HCT116 (cell line): ENCODE measurements around the gene TBXA2R. TPM values are rescaled to one million over a fixed set of nuclear protein-coding genes. Genes with fewer than 3 reads are reported as not detected.
A peak's percentile ranks its signal among the peaks of the same experiment; 100 is the strongest.

Experiments
- ATAC-seq: fragments of 200-7000 bp; cut with Tn5 transposase; 2 replicates; pipeline ENCODE4 v1.9.1; 2020; ENCODE audit warnings: mild to moderate bottlenecking, moderate library complexity
- BruUV-seq: library from RNA; stranded (reverse); fragments of 400-500 nt; replicated peaks from 2 replicates; lab custom pipeline; 2021; lab: Mats Ljungman, UMichigan
- CTCF ChIA-PET: fragments of 300-600 bp; sonication (Branson Sonifier 250); formaldehyde crosslinking; loops from one replicate; lab custom pipeline; 2021; ENCODE audit warnings: antibody characterized with exemption; lab: Charles Lee
- POLR2A ChIA-PET: fragments of 300-600, 350-600 bp; sonication (Branson Sonifier 250); formaldehyde crosslinking; loops from one replicate; lab custom pipeline; 2021; ENCODE audit warnings: antibody characterized with exemption; lab: Charles Lee
- RAD21 ChIA-PET, 2 experiments: fragments of 300-600 bp; sonication (Branson Sonifier 250); formaldehyde crosslinking; loops; one replicate each; lab custom pipeline; 2023; ENCODE audit warnings: low total read pairs in 2 of 2; ENCODE audit not compliant: uncharacterized antibody in 2 of 2, unreplicated experiment in 2 of 2, low non-redundant PET in 1 of 2; lab: Charles Lee
- DNase-seq: peaks from one replicate; pipeline ENCODE4 v3.0.0-alpha.2; 2010; ENCODE audit warnings: low read depth, low spot score
- H2AFZ ChIP-seq: fragments of 200-600 bp; shearing (Covaris generic), sonication (generic); 2 replicates; pipeline ENCODE4 v1.6.1; 2017; ENCODE audit warnings: low read depth, mixed run types, mixed read lengths, antibody characterized with exemption, low read length; ENCODE audit not compliant: poor library complexity, severe bottlenecking
- H3K27ac ChIP-seq: 2 replicates; pipeline ENCODE4 v1.5.1; 2012; ENCODE audit warnings: low read depth, low read length
- H3K27me3 ChIP-seq: fragments of 200-600 bp; sonication (generic); 2 replicates; pipeline ENCODE4 v1.6.1; 2016; ENCODE audit warnings: mixed run types, low read length, mixed read lengths; ENCODE audit not compliant: insufficient read depth
- H3K36me3 ChIP-seq, 2 experiments: fragments of 200-500 bp in 1 of 2; fragments of 200-600 bp in 1 of 2; sonication (Bioruptor generic) in 1 of 2; sonication (generic) in 1 of 2; 2 replicates each; pipeline versions ENCODE4 v1.5.1 to v1.6.1; 2014 to 2016; ENCODE audit warnings: low read length in 2 of 2, inconsistent platforms in 1 of 2, mixed read lengths in 1 of 2, mixed run types in 1 of 2; ENCODE audit not compliant: insufficient read depth in 2 of 2, control insufficient read depth in 1 of 2
- H3K4me1 ChIP-seq, 2 experiments: fragments of 200-600 bp in 1 of 2; sonication (generic) in 1 of 2; 2 replicates each; pipeline versions ENCODE4 v1.5.1 to v1.6.1; 2012 to 2017; ENCODE audit warnings: low read length in 2 of 2, inconsistent platforms in 1 of 2, mild to moderate bottlenecking in 1 of 2, mixed read lengths in 1 of 2, mixed run types in 1 of 2, moderate library complexity in 1 of 2; ENCODE audit not compliant: insufficient read depth in 2 of 2, control insufficient read depth in 1 of 2
- H3K4me2 ChIP-seq: fragments of 200-600 bp; sonication (generic); 2 replicates; pipeline ENCODE4 v1.6.1; 2017; ENCODE audit warnings: mixed run types, low read length, mixed read lengths
- H3K4me3 ChIP-seq, 2 experiments: fragments of 200-600 bp in 1 of 2; sonication (generic) in 1 of 2; replicated peaks in 1 of 2; 2 replicates each; pipeline ENCODE4 v1.5.1; 2011 to 2016; ENCODE audit warnings: low read length in 2 of 2, control low read depth in 1 of 2, low read depth in 1 of 2, mild to moderate bottlenecking in 1 of 2, mixed read lengths in 1 of 2, mixed run types in 1 of 2
- H3K79me2 ChIP-seq: fragments of 200-600 bp; sonication (generic); 2 replicates; pipeline ENCODE4 v1.6.1; 2017; ENCODE audit warnings: mild to moderate bottlenecking, mixed run types, low read length, moderate library complexity, mixed read lengths; ENCODE audit not compliant: insufficient read depth
- H3K9ac ChIP-seq: fragments of 200-600 bp; sonication (generic); 2 replicates; pipeline ENCODE4 v1.6.1; 2016; ENCODE audit warnings: low read length, mixed read lengths
- H3K9me2 ChIP-seq: fragments of 200-600 bp; sonication (generic), shearing (Covaris generic); 2 replicates; pipeline ENCODE4 v1.6.1; 2017; ENCODE audit warnings: mixed run types, mild to moderate bottlenecking, moderate library complexity; ENCODE audit not compliant: insufficient read depth
- H3K9me3 ChIP-seq, 2 experiments: fragments of 200-500 bp in 1 of 2; fragments of 200-600 bp in 1 of 2; sonication (Bioruptor generic) in 1 of 2; sonication (generic) in 1 of 2; 2 replicates each; pipeline ENCODE4 v1.6.1; 2014 to 2017; ENCODE audit warnings: low read length in 2 of 2, mixed read lengths in 2 of 2, inconsistent platforms in 1 of 2, low read depth in 1 of 2, mild to moderate bottlenecking in 1 of 2, mixed run types in 1 of 2, moderate library complexity in 1 of 2; ENCODE audit not compliant: control insufficient read depth in 1 of 2, insufficient read depth in 1 of 2
- H4K20me1 ChIP-seq: fragments of 200-600 bp; sonication (generic), shearing (Covaris generic); 2 replicates; pipeline ENCODE4 v1.6.1; 2017; ENCODE audit warnings: mixed run types, mild to moderate bottlenecking, moderate library complexity; ENCODE audit not compliant: insufficient read depth
- CBX3 ChIP-seq: IDR thresholded peaks from 2 replicates; pipeline ENCODE4 v1.6.1; 2012; ENCODE audit warnings: low read depth
- CEBPB ChIP-seq: IDR thresholded peaks from 2 replicates; pipeline ENCODE4 v1.6.1; 2012; ENCODE audit warnings: low read depth
- CTCF ChIP-seq, 3 experiments: fragments of 200-600 bp in 1 of 3; sonication (generic) in 1 of 3; IDR thresholded peaks in 2 of 3; conservative IDR thresholded peaks in 1 of 3; 2 replicates each; pipeline ENCODE4 v1.5.1; 2012 to 2017; ENCODE audit warnings: low read depth in 2 of 3, low read length in 2 of 3, antibody characterized with exemption in 1 of 3, borderline replicate concordance in 1 of 3, control low read depth in 1 of 3, mild to moderate bottlenecking in 1 of 3, mixed read lengths in 1 of 3, mixed run types in 1 of 3, moderate library complexity in 1 of 3; ENCODE audit not compliant: insufficient read depth in 1 of 3
- FOSL1 ChIP-seq: IDR thresholded peaks from 2 replicates; pipeline ENCODE4 v1.6.1; 2012; ENCODE audit warnings: low read depth
- RAD21 ChIP-seq: IDR thresholded peaks from 2 replicates; pipeline ENCODE4 v1.6.1; 2012; ENCODE audit warnings: low read depth, mild to moderate bottlenecking
- REST ChIP-seq: IDR thresholded peaks from 2 replicates; pipeline ENCODE4 v1.6.1; 2012; ENCODE audit warnings: low read depth
- ZFX ChIP-seq: fragments of 450-650 bp; IDR thresholded peaks from 2 replicates; pipeline ENCODE4 v1.6.1; 2017
- ZNF274 ChIP-seq: fragments of 200-500 bp; sonication (Bioruptor generic); IDR thresholded peaks from 2 replicates; pipeline ENCODE4 v1.6.1; 2014; ENCODE audit warnings: mild to moderate bottlenecking, low read depth, low read length, inconsistent platforms
- intact Hi-C: fragments of 100-400 bp; cut with micrococcal nuclease; formaldehyde crosslinking; loops from 2 replicates; pipeline ENCODE4 v1.10.0; 2022
- total RNA-seq: library from RNA; stranded (reverse); gene quantifications from one replicate; pipeline ENCODE4 v1.2.1, GENCODE V29; 2021; ENCODE audit not compliant: unreplicated experiment

The TBXA2R gene
- total RNA-seq, 1 experiment from 2014 or later = 2.3 TPM

GRCh38 chr19:3556978-3557460, 49.7 kb downstream of the TBXA2R start:
- intact Hi-C loops = no loop called here
- CTCF ChIA-PET = interaction anchor here (1.3 kb wide), 1 partner anchor 12 kb away, joined by 3 read pairs; no protein-coding TSS in a partner anchor
- peak overlapping the region; percentile 95 for H3K9ac ChIP-seq
- H3K9me3 ChIP-seq = no peaks in the 10 kb centered on the region
- no peak for DNase-seq
- H3K27ac ChIP-seq = peak overlapping the region; percentile 95
- H3K27me3 ChIP-seq = no peaks in the 10 kb centered on the region
- peak overlapping the region; percentile 97 for H3K4me2 ChIP-seq
- H3K36me3 ChIP-seq = peaks cover 0 to 11% of the 10 kb centered on the region in 2 experiments; a peak in 1 of 4 replicates
- H4K20me1 ChIP-seq = peaks cover 8% of the 10 kb centered on the region; the same call in 1 of the 2 replicates
- peak; percentile 31 for ATAC-seq
- no peak overlapping the region for H2AFZ ChIP-seq
- H3K4me1 ChIP-seq = peaks cover 22 to 60% of the 10 kb centered on the region in 2 experiments
- RAD21 ChIA-PET = no interaction called here
- POLR2A ChIA-PET = interaction anchor here (1.4 kb wide), 1 partner anchor 21 kb away, joined by 3 read pairs; no protein-coding TSS in a partner anchor
- H3K79me2 ChIP-seq = peaks cover 47% of the 10 kb centered on the region
- no TSS peak for BruUV-seq
- H3K4me3 ChIP-seq = peak overlapping the region; percentile 95 to 99
- peak; percentile 66; the same call in 1 of the 2 replicates for TF ChIP-seq ZFX
- no peak for TF ChIP-seq CEBPB
- 0 out of 6 replicates have a peak, but pooled peaks of 1 of the 3 experiments have one; percentile 12 for TF ChIP-seq CTCF (IDR thresholded peaks at IDR 0.05 in 2 of 3, conservative IDR thresholded peaks at IDR 0.05 in 1 of 3; ENCODE audit: borderline replicate concordance in 1 of 3, insufficient read depth in 1 of 3, low read depth in 2 of 3, low read length in 2 of 3)
- no peak for TF ChIP-seq FOSL1
- no peak for TF ChIP-seq REST
- no peak for TF ChIP-seq RAD21
- TF ChIP-seq ZNF274 = no peak
- TF ChIP-seq CBX3 = no peak
- no peaks in the 10 kb centered on the region for H3K9me2 ChIP-seq
